GM18511 (cell line): ENCODE measurements around the gene KIF4B.
"Not testable (repeated sequence)": the region's sequence is repeated elsewhere in the genome, so short reads cannot be mapped to it uniquely, and the experiment has no call there.

Experiments used
- ATAC-seq: cut with Tn5 transposase; IDR thresholded peaks from one replicate; pipeline ENCODE4 v1.9.1; 2021; ENCODE audit warnings: mild to moderate bottlenecking, moderate library complexity; ENCODE audit not compliant: unreplicated experiment

Gene KIF4B, protein sequence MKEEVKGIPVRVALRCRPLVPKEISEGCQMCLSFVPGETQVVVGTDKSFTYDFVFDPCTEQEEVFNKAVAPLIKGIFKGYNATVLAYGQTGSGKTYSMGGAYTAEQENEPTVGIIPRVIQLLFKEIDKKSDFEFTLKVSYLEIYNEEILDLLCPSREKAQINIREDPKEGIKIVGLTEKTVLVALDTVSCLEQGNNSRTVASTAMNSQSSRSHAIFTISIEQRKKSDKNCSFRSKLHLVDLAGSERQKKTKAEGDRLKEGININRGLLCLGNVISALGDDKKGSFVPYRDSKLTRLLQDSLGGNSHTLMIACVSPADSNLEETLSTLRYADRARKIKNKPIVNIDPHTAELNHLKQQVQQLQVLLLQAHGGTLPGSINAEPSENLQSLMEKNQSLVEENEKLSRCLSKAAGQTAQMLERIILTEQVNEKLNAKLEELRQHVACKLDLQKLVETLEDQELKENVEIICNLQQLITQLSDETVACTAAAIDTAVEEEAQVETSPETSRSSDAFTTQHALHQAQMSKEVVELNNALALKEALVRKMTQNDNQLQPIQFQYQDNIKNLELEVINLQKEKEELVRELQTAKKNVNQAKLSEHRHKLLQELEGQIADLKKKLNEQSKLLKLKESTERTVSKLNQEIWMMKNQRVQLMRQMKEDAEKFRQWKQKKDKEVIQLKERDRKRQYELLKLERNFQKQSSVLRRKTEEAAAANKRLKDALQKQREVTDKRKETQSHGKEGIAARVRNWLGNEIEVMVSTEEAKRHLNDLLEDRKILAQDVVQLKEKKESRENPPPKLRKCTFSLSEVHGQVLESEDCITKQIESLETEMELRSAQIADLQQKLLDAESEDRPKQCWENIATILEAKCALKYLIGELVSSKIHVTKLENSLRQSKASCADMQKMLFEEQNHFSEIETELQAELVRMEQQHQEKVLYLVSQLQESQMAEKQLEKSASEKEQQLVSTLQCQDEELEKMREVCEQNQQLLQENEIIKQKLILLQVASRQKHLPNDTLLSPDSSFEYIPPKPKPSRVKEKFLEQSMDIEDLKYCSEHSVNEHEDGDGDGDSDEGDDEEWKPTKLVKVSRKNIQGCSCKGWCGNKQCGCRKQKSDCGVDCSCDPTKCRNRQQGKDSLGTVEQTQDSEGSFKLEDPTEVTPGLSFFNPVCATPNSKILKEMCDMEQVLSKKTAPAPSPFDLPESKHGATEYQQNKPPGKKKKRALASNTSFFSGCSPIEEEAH

GRCh38 chr5:155013526-155013925, at the start of gene KIF4B:
TSS of gene KIF4B (plus strand) at chr5:155013755. CDS start at chr5:155013860, 105 bp downstream.
- no peak for ATAC-seq

DNA sequence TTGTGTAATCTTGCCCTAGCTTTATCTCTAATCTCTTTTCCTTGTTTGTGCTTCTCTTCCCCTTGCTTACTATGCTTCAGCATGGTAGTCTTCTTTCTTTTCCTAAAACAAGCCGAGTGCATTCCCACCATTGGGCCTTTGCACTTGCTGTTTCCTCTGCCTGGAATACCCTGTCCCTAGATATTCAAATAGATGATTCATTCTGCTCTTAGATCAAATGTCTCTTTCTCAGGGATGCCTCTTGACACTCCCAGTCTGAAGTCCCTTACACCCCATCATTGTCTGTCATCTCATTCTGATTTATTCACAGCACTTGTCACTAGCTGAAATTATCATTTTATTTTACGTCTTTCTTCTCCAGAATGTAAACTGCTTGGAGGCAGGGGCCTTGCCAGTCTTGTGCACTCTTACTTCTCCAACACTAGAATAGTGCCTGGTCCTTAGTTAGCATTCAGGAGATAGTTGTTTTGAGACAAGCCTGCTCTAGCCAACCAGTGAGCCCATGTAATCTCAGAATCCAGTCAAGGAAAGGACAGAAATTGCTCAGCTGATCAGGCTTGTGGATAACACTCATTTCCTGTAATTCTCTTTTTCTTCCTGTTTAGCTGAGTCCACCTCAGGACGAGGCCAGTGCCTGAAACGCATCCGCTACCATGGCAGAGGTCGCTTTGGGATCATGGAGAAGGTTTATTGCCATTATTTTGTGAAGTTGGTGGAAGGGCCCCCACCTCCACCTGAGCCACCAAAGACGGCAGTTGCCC, 47.3 kb upstream of the KIF4B start:
- no peak for ATAC-seq

- ATAC-seq: no peak
These were observed 46.7 kb upstream of the KIF4B start for GRCh38 chr5:154966874-154967273.

- ATAC-seq: no peak
These were observed 46.0 kb upstream of the KIF4B start for GRCh38 chr5:154967421-154968024.

GRCh38 chr5:154968953-154969352, 44.6 kb upstream of the KIF4B start:
- no peak for ATAC-seq

- ATAC-seq: no peak
These were observed 42.8 kb upstream of the KIF4B start for GRCh38 chr5:154970759-154971158.

DNA sequence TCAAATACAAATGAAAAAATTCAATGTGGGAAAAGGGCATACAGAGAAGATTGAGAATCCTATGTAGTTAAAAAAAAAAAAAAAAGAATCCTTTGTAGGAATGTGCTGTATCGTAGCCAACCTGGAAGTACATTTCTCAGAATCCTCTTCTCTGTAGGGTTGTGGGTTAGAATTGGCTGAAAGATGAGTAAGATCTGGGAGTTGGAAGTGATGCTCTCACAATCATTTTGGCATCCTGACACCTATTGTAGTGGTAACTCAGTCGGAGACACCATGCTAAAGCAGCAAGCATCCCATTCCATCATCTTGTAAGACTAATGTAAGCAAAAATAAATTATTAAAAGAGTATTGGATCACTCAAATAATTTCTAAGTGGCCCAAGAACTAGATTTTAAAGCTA, 42.1 kb upstream of the KIF4B start:
- ATAC-seq: no peak

DNA sequence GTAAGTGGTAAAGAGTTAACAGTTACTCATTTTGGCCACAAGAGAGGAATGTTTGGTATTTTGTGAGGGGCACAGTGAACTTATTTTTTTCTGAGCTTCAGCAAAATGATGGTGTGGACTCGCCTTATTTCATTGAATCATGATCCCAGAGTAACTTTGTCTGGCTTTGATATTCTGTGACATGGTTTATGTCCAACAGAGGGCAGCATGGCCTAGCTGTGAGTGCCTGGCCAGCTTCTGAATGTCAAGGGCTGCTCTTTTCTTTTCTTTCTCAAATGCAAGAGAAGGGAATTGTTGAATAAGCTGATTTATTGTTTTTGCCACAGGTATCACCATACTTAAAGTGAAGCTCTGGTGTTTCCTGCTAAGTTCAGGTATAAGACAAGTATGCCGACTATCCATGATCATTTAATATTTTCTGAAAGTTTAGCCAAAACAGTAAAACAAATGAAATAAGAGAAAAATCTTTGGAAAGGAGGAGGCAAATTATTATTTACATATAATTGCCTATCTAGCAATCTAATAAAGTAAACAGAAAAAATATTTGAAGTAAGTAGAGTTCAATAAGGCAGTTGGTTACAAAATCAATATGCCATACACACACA, 41.0 kb upstream of the KIF4B start:
- no peak for ATAC-seq

GRCh38 chr5:154976082-154976481, 37.5 kb upstream of the KIF4B start:
- not testable (repeated sequence) for ATAC-seq

GRCh38 chr5:154977409-154977808, 36.1 kb upstream of the KIF4B start:
- no peak for ATAC-seq

DNA sequence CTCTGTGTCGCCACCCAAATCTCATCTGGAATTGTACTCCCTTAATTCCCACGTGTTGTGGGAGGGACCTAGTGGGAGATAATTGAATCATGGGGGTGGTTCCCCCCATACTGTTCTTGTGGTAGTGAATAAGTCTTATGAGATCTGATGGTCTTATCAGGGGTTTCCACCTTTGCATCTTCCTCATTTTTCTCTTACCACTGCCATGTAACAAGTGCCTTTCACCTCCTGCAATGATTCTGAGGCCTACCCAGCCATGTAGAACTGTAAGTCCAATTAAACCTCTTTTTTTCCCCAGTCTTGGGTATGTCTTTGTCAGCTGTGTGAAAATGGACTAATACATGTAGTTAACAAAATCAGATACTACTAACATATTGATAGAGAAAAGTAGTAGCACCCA, 35.3 kb upstream of the KIF4B start:
- ATAC-seq: not testable (repeated sequence)

GRCh38 chr5:154984946-154985516, 28.5 kb upstream of the KIF4B start:
- no peak for ATAC-seq

DNA sequence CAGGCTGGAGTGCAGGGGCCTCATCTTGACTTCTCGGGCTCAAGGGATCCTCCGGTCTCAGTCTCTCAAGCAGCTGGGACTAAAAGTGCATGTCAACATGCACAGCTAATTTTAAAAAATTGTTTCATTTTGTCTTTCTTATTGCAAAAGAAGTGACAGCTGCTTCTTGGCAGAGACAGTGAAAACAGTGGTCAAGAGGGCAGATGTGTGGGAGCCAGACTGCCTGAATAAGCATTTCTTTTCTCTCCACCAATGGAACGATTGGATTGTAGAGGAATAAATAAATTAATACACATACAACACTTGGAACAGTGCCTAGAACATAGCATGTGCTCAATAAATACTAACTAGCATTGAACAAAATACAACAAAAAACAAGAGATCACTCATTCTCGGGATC, 27.4 kb upstream of the KIF4B start:
- ATAC-seq: no peak

- ATAC-seq: no peak
These were observed 23.9 kb upstream of the KIF4B start for GRCh38 chr5:154989626-154990025.

DNA sequence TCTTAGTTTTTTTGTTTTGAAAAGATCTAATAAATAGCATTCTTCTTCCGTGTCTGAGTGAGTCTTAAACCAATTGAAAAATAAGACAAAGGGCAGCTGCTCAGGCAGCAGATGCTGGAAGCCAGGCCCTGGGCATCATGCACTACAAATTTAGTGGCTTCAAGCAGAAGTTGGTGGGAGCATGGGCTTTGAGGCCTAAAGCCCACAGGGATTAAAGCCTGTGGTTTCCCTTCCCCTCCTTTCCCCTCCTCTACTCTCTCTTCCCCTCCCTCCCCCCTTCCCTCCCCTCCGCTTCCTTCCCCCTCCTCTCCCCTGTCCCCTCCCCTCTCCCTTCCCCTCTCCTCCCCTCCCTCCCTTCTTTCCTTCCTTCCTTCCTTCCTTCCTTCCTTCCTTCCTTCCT, 20.1 kb upstream of the KIF4B start:
- no peak for ATAC-seq

- no peak for ATAC-seq
These were observed 17.9 kb upstream of the KIF4B start for GRCh38 chr5:154995679-154996078.

DNA sequence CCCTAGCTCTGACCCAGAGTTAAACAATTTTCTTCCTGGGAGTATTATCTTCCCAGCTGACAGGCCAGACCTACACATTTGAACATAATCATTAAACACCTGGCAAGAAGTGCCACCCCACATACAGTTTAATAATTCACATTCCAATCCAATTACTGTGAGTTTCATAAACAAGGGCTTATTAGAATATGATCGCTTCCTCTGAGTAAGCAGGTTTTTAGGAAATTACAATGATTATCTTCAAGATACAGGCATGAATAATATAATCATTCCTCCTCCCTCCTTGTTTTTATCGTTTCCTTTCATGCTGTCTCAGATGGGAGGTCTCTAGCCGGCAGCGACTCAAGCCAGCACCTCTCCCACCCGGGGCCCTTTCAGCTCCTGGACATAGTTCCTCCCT, 15.8 kb upstream of the KIF4B start:
- no peak for ATAC-seq

DNA sequence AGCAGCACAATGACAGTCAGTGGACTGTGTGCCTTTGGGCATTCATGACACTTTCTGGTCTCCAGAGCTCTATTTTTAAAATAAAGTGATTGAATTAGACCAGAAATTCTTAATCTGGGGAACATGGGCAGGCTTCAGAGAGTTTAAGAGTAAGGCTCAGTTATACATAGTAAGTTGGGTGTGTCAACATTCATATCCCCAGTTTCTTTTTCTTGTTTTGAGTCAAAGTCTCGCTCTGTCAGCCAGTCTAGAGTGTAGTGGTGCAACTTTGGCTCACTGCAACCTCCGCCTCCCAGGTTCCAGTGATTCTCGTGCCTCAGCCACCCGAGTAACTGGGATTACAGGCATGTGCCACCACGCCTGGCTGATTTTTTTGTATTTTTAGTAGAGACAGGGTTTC, 13.7 kb upstream of the KIF4B start:
- ATAC-seq: peak; percentile 48

GRCh38 chr5:155001523-155001922, 12.0 kb upstream of the KIF4B start:
- no peak for ATAC-seq
